ENCODE measurements around the gene TMEM164.

TMEM164 gene

GRCh38 chrX:110046001-110046400, 43.1 kb downstream of the TMEM164 start:
- no peak overlapping the region for H2AFZ ChIP-seq (ENCODE audit: insufficient read depth, low read length, poor library complexity)
- H3K36me3 ChIP-seq (ENCODE audit: control insufficient read depth in 1 of 2, insufficient read depth in 2 of 2, low read length in 2 of 2), result no peaks in the 10 kb centered on the region
- no peak overlapping the region for H4K12ac ChIP-seq (ENCODE audit: low read depth, low read length)
- no peak overlapping the region for H3K18ac ChIP-seq (ENCODE audit: low read length)
- no peak overlapping the region for H3K9ac ChIP-seq (ENCODE audit: low read length)
- H3K27me3 ChIP-seq (ENCODE audit: insufficient read depth, low read length), result no peaks in the 10 kb centered on the region
- no peak for DNase-seq
- H3K9me3 ChIP-seq (ENCODE audit: insufficient read depth, low read depth, low read length), result no peaks in the 10 kb centered on the region
- WGBS (ENCODE audit: extremely low coverage, insufficient coverage, insufficient read length), result no CpG with 5 or more reads among the region's 4 CpGs
- no peak overlapping the region for H4K8ac ChIP-seq (ENCODE audit: low read depth, low read length)
- no peak overlapping the region for H3K4me3 ChIP-seq (ENCODE audit: low read depth, low read length)
- H2BK5ac ChIP-seq (ENCODE audit: low read depth, low read length, poor library complexity), result no peak overlapping the region
- H3K14ac ChIP-seq (ENCODE audit: low read length), result no peak overlapping the region
- H3K4me2 ChIP-seq (ENCODE audit: low read length), result no peak overlapping the region
- no peak overlapping the region for H2AK5ac ChIP-seq (ENCODE audit: low read length)
- no peak overlapping the region for H3K23ac ChIP-seq (ENCODE audit: low read length)
- no peaks in the 10 kb centered on the region for H3K79me2 ChIP-seq (ENCODE audit: control insufficient read depth, insufficient read depth, low read length, poor library complexity)
- H2BK12ac ChIP-seq (ENCODE audit: low read length), result no peak overlapping the region
- H4K91ac ChIP-seq (ENCODE audit: low read depth, low read length), result no peak overlapping the region
- no peak overlapping the region for H3K4ac ChIP-seq (ENCODE audit: low read depth, low read length)
- no peaks in the 10 kb centered on the region for H3K4me1 ChIP-seq (ENCODE audit: control insufficient read depth in 1 of 2, insufficient read depth in 2 of 2, low read length in 2 of 2)
- no peaks in the 10 kb centered on the region for H3K79me1 ChIP-seq (ENCODE audit: low read length)
- H3K27ac ChIP-seq (ENCODE audit: low read depth, low read length), result no peak overlapping the region
- no peak overlapping the region for H2BK120ac ChIP-seq (ENCODE audit: insufficient read depth, low read length, poor library complexity)

DNA sequence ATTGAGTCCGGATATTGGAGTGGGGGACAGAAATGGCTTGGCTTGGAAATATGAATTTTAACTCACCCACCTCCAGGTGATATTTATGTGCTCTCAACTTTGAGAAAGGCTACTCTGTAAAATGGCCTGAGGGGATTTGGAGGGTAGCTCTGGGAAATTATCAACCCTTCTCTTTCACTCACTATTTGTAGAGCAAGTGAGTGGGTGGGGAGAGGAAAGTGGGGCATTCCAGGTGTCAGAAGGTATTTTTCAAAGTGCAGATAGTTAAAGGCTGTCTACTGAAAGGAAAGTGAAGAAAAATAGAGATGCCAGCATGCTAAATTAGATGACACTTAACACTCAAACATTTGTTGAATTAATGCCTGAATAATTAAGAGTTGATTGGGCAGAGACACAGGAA, 44.1 kb downstream of the TMEM164 start:
- Histone ChIP-seq H4K8ac (ENCODE audit: low read depth, low read length) (no peak overlapping the region), H2BK120ac (ENCODE audit: insufficient read depth, low read length, poor library complexity) (no peak overlapping the region), H2AFZ (ENCODE audit: insufficient read depth, low read length, poor library complexity) (no peak overlapping the region), H3K4me3 (ENCODE audit: low read depth, low read length) (no peak overlapping the region), H3K4ac (ENCODE audit: low read depth, low read length) (no peak overlapping the region), H3K9me3 (ENCODE audit: insufficient read depth, low read depth, low read length) (no peaks in the 10 kb centered on the region), H3K4me1 (ENCODE audit: control insufficient read depth in 1 of 2, insufficient read depth in 2 of 2, low read length in 2 of 2) (no peaks in the 10 kb centered on the region), H3K9ac (ENCODE audit: low read length) (no peak overlapping the region), H3K27me3 (ENCODE audit: insufficient read depth, low read length) (no peaks in the 10 kb centered on the region), H2BK5ac (ENCODE audit: low read depth, low read length, poor library complexity) (no peak overlapping the region), H4K91ac (ENCODE audit: low read depth, low read length) (no peak overlapping the region), H3K36me3 (ENCODE audit: control insufficient read depth in 1 of 2, insufficient read depth in 2 of 2, low read length in 2 of 2) (no peaks in the 10 kb centered on the region), H3K4me2 (ENCODE audit: low read length) (no peak overlapping the region), H2BK12ac (ENCODE audit: low read length) (no peak overlapping the region), H3K14ac (ENCODE audit: low read length) (no peak overlapping the region), H3K23ac (ENCODE audit: low read length) (no peak overlapping the region), H4K12ac (ENCODE audit: low read depth, low read length) (no peak overlapping the region), H3K79me1 (ENCODE audit: low read length) (no peaks in the 10 kb centered on the region), H2AK5ac (ENCODE audit: low read length) (no peak overlapping the region), H3K18ac (ENCODE audit: low read length) (no peak overlapping the region), H3K27ac (ENCODE audit: low read depth, low read length) (no peak overlapping the region), H3K79me2 (ENCODE audit: control insufficient read depth, insufficient read depth, low read length, poor library complexity) (no peaks in the 10 kb centered on the region)
- WGBS (ENCODE audit: extremely low coverage, insufficient coverage, insufficient read length), result no CpG with 5 or more reads among the region's 1 CpG
- DNase-seq, result no peak

DNA sequence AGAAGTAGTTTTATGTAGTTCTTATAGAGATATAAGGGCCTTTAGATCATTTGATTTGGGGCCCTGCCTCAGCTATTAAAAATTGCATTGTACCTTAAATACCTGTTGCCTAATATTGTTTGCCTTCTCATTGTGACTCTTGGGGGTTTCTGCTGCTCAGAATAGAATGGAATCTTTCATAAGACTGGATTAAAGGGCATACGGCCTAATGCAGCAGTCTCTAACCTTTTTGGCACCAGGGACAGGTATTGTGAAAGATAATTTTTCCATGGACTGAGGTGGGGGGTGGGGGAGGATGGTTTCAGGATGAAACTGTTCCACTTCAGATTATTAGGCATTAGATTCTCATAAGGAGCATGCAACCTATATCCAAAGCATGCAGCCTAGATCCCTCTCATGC, 46.2 kb downstream of the TMEM164 start:
- Histone ChIP-seq H3K36me3 (ENCODE audit: control insufficient read depth in 1 of 2, insufficient read depth in 2 of 2, low read length in 2 of 2) (no peaks in the 10 kb centered on the region), H3K23ac (ENCODE audit: low read length) (no peak overlapping the region), H3K9me3 (ENCODE audit: insufficient read depth, low read depth, low read length) (no peaks in the 10 kb centered on the region), H3K27me3 (ENCODE audit: insufficient read depth, low read length) (no peaks in the 10 kb centered on the region), H2BK5ac (ENCODE audit: low read depth, low read length, poor library complexity) (no peak overlapping the region), H3K9ac (ENCODE audit: low read length) (no peak overlapping the region), H3K27ac (ENCODE audit: low read depth, low read length) (no peak overlapping the region), H3K79me2 (ENCODE audit: control insufficient read depth, insufficient read depth, low read length, poor library complexity) (no peaks in the 10 kb centered on the region), H3K4me1 (ENCODE audit: control insufficient read depth in 1 of 2, insufficient read depth in 2 of 2, low read length in 2 of 2) (no peaks in the 10 kb centered on the region), H3K18ac (ENCODE audit: low read length) (no peak overlapping the region), H2AFZ (ENCODE audit: insufficient read depth, low read length, poor library complexity) (no peak overlapping the region), H3K4ac (ENCODE audit: low read depth, low read length) (no peak overlapping the region), H3K14ac (ENCODE audit: low read length) (no peak overlapping the region), H3K4me3 (ENCODE audit: low read depth, low read length) (no peak overlapping the region), H4K12ac (ENCODE audit: low read depth, low read length) (no peak overlapping the region), H4K8ac (ENCODE audit: low read depth, low read length) (no peak overlapping the region), H2BK120ac (ENCODE audit: insufficient read depth, low read length, poor library complexity) (no peak overlapping the region), H2AK5ac (ENCODE audit: low read length) (no peak overlapping the region), H4K91ac (ENCODE audit: low read depth, low read length) (no peak overlapping the region), H2BK12ac (ENCODE audit: low read length) (no peak overlapping the region), H3K4me2 (ENCODE audit: low read length) (no peak overlapping the region), H3K79me1 (ENCODE audit: low read length) (no peaks in the 10 kb centered on the region)
- WGBS (ENCODE audit: extremely low coverage, insufficient coverage, insufficient read length), result no CpG with 5 or more reads among the region's 1 CpG
- no peak for DNase-seq

- H3K9me3 ChIP-seq (ENCODE audit: insufficient read depth, low read depth, low read length), result no peaks in the 10 kb centered on the region
Observed at GRCh38 chrX:110050386-110050785, 47.5 kb downstream of the TMEM164 start.

More at GRCh38 chrX:110050386-110050785, 47.5 kb downstream of the TMEM164 start:
- Histone ChIP-seq H3K27me3 (ENCODE audit: insufficient read depth, low read length) (no peaks in the 10 kb centered on the region), H3K79me2 (ENCODE audit: control insufficient read depth, insufficient read depth, low read length, poor library complexity) (no peaks in the 10 kb centered on the region), H3K23ac (ENCODE audit: low read length) (no peak overlapping the region), H4K12ac (ENCODE audit: low read depth, low read length) (no peak overlapping the region), H2BK5ac (ENCODE audit: low read depth, low read length, poor library complexity) (no peak overlapping the region), H3K36me3 (ENCODE audit: control insufficient read depth in 1 of 2, insufficient read depth in 2 of 2, low read length in 2 of 2) (no peaks in the 10 kb centered on the region), H3K18ac (ENCODE audit: low read length) (no peak overlapping the region), H4K8ac (ENCODE audit: low read depth, low read length) (no peak overlapping the region), H3K4me2 (ENCODE audit: low read length) (no peak overlapping the region), H2AFZ (ENCODE audit: insufficient read depth, low read length, poor library complexity) (no peak overlapping the region), H3K9ac (ENCODE audit: low read length) (no peak overlapping the region), H3K27ac (ENCODE audit: low read depth, low read length) (no peak overlapping the region), H4K91ac (ENCODE audit: low read depth, low read length) (no peak overlapping the region), H2BK12ac (ENCODE audit: low read length) (no peak overlapping the region), H3K4me1 (ENCODE audit: control insufficient read depth in 1 of 2, insufficient read depth in 2 of 2, low read length in 2 of 2) (no peaks in the 10 kb centered on the region), H2BK120ac (ENCODE audit: insufficient read depth, low read length, poor library complexity) (no peak overlapping the region), H3K4me3 (ENCODE audit: low read depth, low read length) (no peak overlapping the region), H3K79me1 (ENCODE audit: low read length) (no peaks in the 10 kb centered on the region), H3K14ac (ENCODE audit: low read length) (no peak overlapping the region), H3K4ac (ENCODE audit: low read depth, low read length) (no peak overlapping the region), H2AK5ac (ENCODE audit: low read length) (no peak overlapping the region)
- DNase-seq, result no peak
- no CpG with 5 or more reads among the region's 2 CpGs for WGBS (ENCODE audit: extremely low coverage, insufficient coverage, insufficient read length)
